ENCODE measurements around the gene ANKRD39. TPM values are rescaled to one million over a fixed set of nuclear protein-coding genes. Genes with fewer than 3 reads are reported as not detected.

The ANKRD39 gene
- total and polyA plus RNA-seq, 10 of the 15 experiments (the other 5 are each of a cell fraction or from before 2014, with no cell fraction given), result 7.4 to 36.2 (median 23.7) TPM

GRCh38 chr2:96824079-96824870, 33.5 kb downstream of the ANKRD39 start (continued):
- no peak for TF ChIP-seq EP300 (IDR thresholded peaks at IDR 0.05; ENCODE audit: borderline replicate concordance in 1 of 2, control insufficient read depth in 1 of 2, low read depth in 2 of 2, low read length in 2 of 2)

- Histone ChIP-seq H3K4me2 (ENCODE audit: control insufficient read depth, insufficient read depth) (no peak overlapping the region), H3K27ac (ENCODE audit: control insufficient read depth, insufficient read depth) (no peak overlapping the region), H3K27me3 (replicated peaks in 1 of 2; ENCODE audit: control insufficient read depth in 2 of 2, insufficient read depth in 2 of 2, low read length in 1 of 2) (no peaks in the 10 kb centered on the region), H3K4me3 (no peak overlapping the region), H3K9me3 (replicated peaks; ENCODE audit: control insufficient read depth, insufficient read depth, low read length) (no peaks in the 10 kb centered on the region), H3K9ac (ENCODE audit: control insufficient read depth, insufficient read depth, low read length) (no peak overlapping the region), H3K4me1 (ENCODE audit: control insufficient read depth, insufficient read depth, low read length) (peaks cover 5% of the 10 kb centered on the region; the same call in 1 of the 2 replicates), H2AFZ (ENCODE audit: control insufficient read depth, low read depth, low read length) (no peak overlapping the region), H3K36me3 (ENCODE audit: control insufficient read depth in 2 of 2, insufficient read depth in 2 of 2, low read length in 1 of 2) (peaks cover 0 to 8% of the 10 kb centered on the region in 2 experiments; a peak in 2 of 4 replicates), H4K20me1 (ENCODE audit: control insufficient read depth, insufficient read depth) (peaks cover 5% of the 10 kb centered on the region; the same call in 1 of the 2 replicates), H3K79me2 (ENCODE audit: control insufficient read depth, insufficient read depth, low read length) (peaks cover 13% of the 10 kb centered on the region)
- no TSS peak for BruUV-seq (replicated peaks)
- intact Hi-C loops (cut with micrococcal nuclease; ENCODE audit: unreplicated experiment), result no loop called here
- no peak for ATAC-seq
- no peak for FAIRE-seq
- 98% methylated on average over 11 of the region's 11 CpGs for WGBS (ENCODE audit: insufficient coverage, insufficient replicate concordance, low lambda C conversion rate, missing lambda C conversion rate)
- RAD21 ChIA-PET (ENCODE audit: unreplicated experiment), result no interaction called here
- CTCF ChIA-PET, result interaction anchor here (1.0 to 1.5 kb wide), 2 partner anchors 8 to 117 kb away, joined by 3 read pairs; no protein-coding TSS in a partner anchor
- POLR2A ChIA-PET, result no interaction called here
- DNase-seq (ENCODE audit: low read depth, low spot score), result no peak
- in situ Hi-C loops (cut with MboI), result no loop called here
- SMC1A ChIA-PET (ENCODE audit: uncharacterized antibody, unreplicated experiment), result interaction anchor here (0.7 kb wide), 1 partner anchor 56 kb away, joined by 3 read pairs; no protein-coding TSS in a partner anchor
- no peak for TF ChIP-seq TBL1XR1 (IDR thresholded peaks at IDR 0.05; ENCODE audit: low read depth, low read length)
- no peak for TF ChIP-seq EED (IDR thresholded peaks at IDR 0.05; ENCODE audit: low read depth)
- no peak for TF ChIP-seq IRF5 (IDR thresholded peaks at IDR 0.05; ENCODE audit: borderline replicate concordance)
- no peak for TF ChIP-seq ZNF274 (IDR thresholded peaks at IDR 0.05; ENCODE audit: insufficient read depth, insufficient read length)
- TF ChIP-seq JUNB (IDR thresholded peaks at IDR 0.05), result no peak
- TF ChIP-seq REST (IDR thresholded peaks at IDR 0.05; ENCODE audit: low read depth, low read length), result no peak
- no peak for TF ChIP-seq HDAC2 (IDR thresholded peaks at IDR 0.05)
- no peak for TF ChIP-seq ZNF687 (IDR thresholded peaks at IDR 0.05)
- no peak for TF ChIP-seq BMI1 (IDR thresholded peaks at IDR 0.05; ENCODE audit: borderline replicate concordance)
Measured at GRCh38 chr2:96823198-96823597, 34.6 kb downstream of the ANKRD39 start.

All from GM12878 (cell line).